CD14-positive monocyte (primary cell): ENCODE data around the gene CADM4. TPM values are rescaled to one million over a fixed set of nuclear protein-coding genes. Genes with fewer than 3 reads are reported as not detected.

Experiments
- DNase-seq, 3 donors: peaks; one replicate each; pipeline ENCODE4 v3.0.0-alpha.2; 2011 to 2022
- H2AFZ ChIP-seq: 2 replicates; pipeline ENCODE4 v1.6.0; 2012; ENCODE audit warnings: mild to moderate bottlenecking, low read depth, low read length, inconsistent platforms; ENCODE audit not compliant: insufficient read depth, poor library complexity, severe bottlenecking
- H3K27ac ChIP-seq, 2 donors: 1 replicate in 1 of 2; 2 replicates in 1 of 2; pipeline ENCODE4 v1.5.1; 2012 to 2013; ENCODE audit warnings: low read length in 2 of 2, control low read depth in 1 of 2, inconsistent platforms in 1 of 2, low read depth in 1 of 2, mild to moderate bottlenecking in 1 of 2
- H3K27me3 ChIP-seq, 2 donors: one replicate each; pipeline versions ENCODE4 v1.6.0 to v1.6.1; 2011 to 2013; ENCODE audit warnings: low read length in 2 of 2; ENCODE audit not compliant: control insufficient read depth in 2 of 2, insufficient read depth in 2 of 2
- H3K36me3 ChIP-seq, 2 donors: replicated peaks in 1 of 2; 1 replicate in 1 of 2; 2 replicates in 1 of 2; pipeline versions ENCODE4 v1.5.1 to v1.6.1; 2012 to 2013; ENCODE audit warnings: low read length in 2 of 2, control low read depth in 1 of 2, inconsistent platforms in 1 of 2, mild to moderate bottlenecking in 1 of 2; ENCODE audit not compliant: insufficient read depth in 2 of 2, control insufficient read depth in 1 of 2
- H3K4me1 ChIP-seq, 2 donors: 1 replicate in 1 of 2; 2 replicates in 1 of 2; pipeline versions ENCODE4 v1.5.1 to v1.6.1; 2012 to 2013; ENCODE audit warnings: low read length in 2 of 2, control low read depth in 1 of 2, inconsistent platforms in 1 of 2, mild to moderate bottlenecking in 1 of 2, moderate library complexity in 1 of 2; ENCODE audit not compliant: insufficient read depth in 2 of 2, control insufficient read depth in 1 of 2
- H3K4me2 ChIP-seq: replicated peaks from 2 replicates; pipeline ENCODE3; 2012; ENCODE audit warnings: low read length, moderate library complexity, mild to moderate bottlenecking; ENCODE audit not compliant: poor library complexity, severe bottlenecking; ENCODE audit errors: extremely low read depth
- H3K4me3 ChIP-seq, 3 experiments: fragments of 200-600 bp in 1 of 3; sonication (generic) in 1 of 3; replicated peaks in 1 of 3; 1 replicate in 2 of 3; 2 replicates in 1 of 3; pipeline ENCODE4 v1.5.1; 2011 to 2013; ENCODE audit warnings: low read length in 3 of 3, mild to moderate bottlenecking in 3 of 3, control low read depth in 2 of 3, low read depth in 2 of 3, inconsistent platforms in 1 of 3, moderate library complexity in 1 of 3
- H3K79me2 ChIP-seq: 2 replicates; pipeline ENCODE4 v1.6.0; 2012; ENCODE audit warnings: mild to moderate bottlenecking, control low read depth, inconsistent platforms, low read length, moderate library complexity; ENCODE audit not compliant: insufficient read depth
- H3K9ac ChIP-seq: 2 replicates; pipeline ENCODE4 v1.6.0; 2017; ENCODE audit warnings: low read length, mild to moderate bottlenecking; ENCODE audit not compliant: insufficient read depth, poor library complexity, severe bottlenecking
- H3K9me3 ChIP-seq, 2 donors: replicated peaks in 1 of 2; 1 replicate in 1 of 2; 2 replicates in 1 of 2; pipeline versions ENCODE4 v1.5.1 to v1.6.1; 2012 to 2013; ENCODE audit warnings: low read length in 2 of 2, control low read depth in 1 of 2; ENCODE audit not compliant: control insufficient read depth in 1 of 2, insufficient read depth in 1 of 2
- H4K20me1 ChIP-seq: 2 replicates; pipeline ENCODE4 v1.6.0; 2012; ENCODE audit warnings: mild to moderate bottlenecking, low read length, control low read depth, moderate library complexity; ENCODE audit not compliant: insufficient read depth
- H3K27ac Mint-ChIP-seq, 7 donors: one replicate each; pipeline ENCODE4 v1.8.0; 2020; ENCODE audit warnings: mild to moderate bottlenecking in 7 of 7, mixed read lengths in 7 of 7, moderate library complexity in 6 of 7, inconsistent platforms in 2 of 7
- H3K27me3 Mint-ChIP-seq, 3 donors: one replicate each; pipeline ENCODE4 v1.8.0; 2021 to 2022; ENCODE audit warnings: low read depth in 3 of 3, mild to moderate bottlenecking in 3 of 3, mixed read lengths in 3 of 3, moderate library complexity in 3 of 3, inconsistent platforms in 1 of 3
- H3K36me3 Mint-ChIP-seq, 2 donors: one replicate each; pipeline ENCODE4 v1.8.0; 2020; ENCODE audit warnings: mixed read lengths in 2 of 2, inconsistent platforms in 1 of 2, mild to moderate bottlenecking in 1 of 2
- H3K4me1 Mint-ChIP-seq: one replicate; pipeline ENCODE4 v1.8.0; 2020; ENCODE audit warnings: mild to moderate bottlenecking, mixed read lengths
- H3K4me3 Mint-ChIP-seq, 2 donors: one replicate each; pipeline ENCODE4 v1.8.0; 2020; ENCODE audit warnings: mild to moderate bottlenecking in 2 of 2, mixed read lengths in 2 of 2, moderate library complexity in 1 of 2
- H3K9me3 Mint-ChIP-seq, 7 donors: one replicate each; pipeline ENCODE4 v1.8.0; 2020 to 2022; ENCODE audit warnings: mixed read lengths in 7 of 7, mild to moderate bottlenecking in 6 of 7, moderate library complexity in 6 of 7, inconsistent platforms in 2 of 7
- CTCF ChIP-seq: fragments of 200-600 bp; IDR thresholded peaks from one replicate; pipeline ENCODE4 v1.8.0; 2022; ENCODE audit warnings: antibody characterized with exemption, mild to moderate bottlenecking
- WGBS: methylation state at CpG from one replicate; pipeline ENCODE4 v1.1.5; 2013; ENCODE audit warnings: missing lambda C conversion rate; ENCODE audit not compliant: insufficient coverage; 5-methylcytosine and 5-hydroxymethylcytosine counted together
- intact Hi-C, 2 donors: fragments of 100-400 bp; cut with micrococcal nuclease; formaldehyde crosslinking; loops; one replicate each; pipeline versions ENCODE4 v1.15.0 to v1.15.1; 2023
- polyA plus RNA-seq, 3 donors: library from polyadenylated mRNA; depleted of rRNA in 1 of 3; unstranded in 2 of 3; stranded (reverse) in 1 of 3; fragments of 300-500 nt in 2 of 3; fragments of >200 nt in 1 of 3; fragmentation: Illumina TruSeq in 2 of 3; gene quantifications; 1 replicate in 2 of 3; 2 replicates in 1 of 3; pipeline ENCODE4 v1.2.3, GENCODE V29; 2012 to 2021

CADM4 gene
- polyA plus RNA-seq, 3 donors, result 0.10 to 0.91 (median 0.31) TPM

- whole genome bisulfite sequencing, result 18% methylated on average over 8 of the region's 10 CpGs
- no peaks in the 10 kb centered on the region for H3K79me2 ChIP-seq
- no peaks in the 10 kb centered on the region for H4K20me1 ChIP-seq
- no peak overlapping the region for H2AFZ ChIP-seq
- Mint-ChIP-seq H3K4me3 (no peak overlapping the region), H3K4me1 (peaks cover 58% of the 10 kb centered on the region), H3K27ac (peak overlapping the region; percentile 83 to 95 (median 91)), H3K36me3 (peaks cover 0 to 3% of the 10 kb centered on the region in 2 donors), H3K27me3 (peaks cover 0 to 9% (median 3%) of the 10 kb centered on the region in 3 donors), H3K9me3 (peaks cover 0 to 25% (median 20%) of the 10 kb centered on the region in 7 donors)
- peaks cover 9 to 17% of the 10 kb centered on the region in 2 donors for H3K9me3 ChIP-seq
- no peaks in the 10 kb centered on the region for H3K27me3 ChIP-seq
- peak overlapping the region; percentile 65 to 71 for H3K27ac ChIP-seq
- TF ChIP-seq CTCF, result no peak
- H3K36me3 ChIP-seq, result no peaks in the 10 kb centered on the region
- peaks cover 71% of the 10 kb centered on the region in 2 donors for H3K4me1 ChIP-seq
- no peak overlapping the region for H3K4me2 ChIP-seq
- no peak overlapping the region for H3K9ac ChIP-seq
- intact Hi-C loops, result no loop called here
- H3K4me3 ChIP-seq, result no peak overlapping the region
- peak; percentile 65 to 76 (median 74) for DNase-seq
Measured at GRCh38 chr19:43688059-43688701, 48.5 kb upstream of the CADM4 start.

GRCh38 chr19:43687660-43687997 lies 48.0 kb upstream of the CADM4 start:
- peaks cover 59% of the 10 kb centered on the region for H3K4me1 Mint-ChIP-seq
- no peak for TF ChIP-seq CTCF
- 80% methylated on average over 1 of the region's 1 CpG for WGBS
- H3K4me1 ChIP-seq, result peaks cover 71% of the 10 kb centered on the region in 2 donors
- H4K20me1 ChIP-seq, result no peaks in the 10 kb centered on the region
- H3K27me3 Mint-ChIP-seq, result peaks cover 0 to 9% (median 2%) of the 10 kb centered on the region in 3 donors
- H3K36me3 Mint-ChIP-seq, result peaks cover 3 to 4% of the 10 kb centered on the region in 2 donors
- H3K27ac ChIP-seq, result peak overlapping the region; percentile 65 to 71
- no peak for DNase-seq
- peaks cover 0 to 25% (median 20%) of the 10 kb centered on the region in 7 donors for H3K9me3 Mint-ChIP-seq
- H3K9ac ChIP-seq, result no peak overlapping the region
- no peak overlapping the region for H2AFZ ChIP-seq
- H3K27me3 ChIP-seq, result no peaks in the 10 kb centered on the region
- H3K79me2 ChIP-seq, result no peaks in the 10 kb centered on the region
- H3K4me3 ChIP-seq, result no peak overlapping the region
- peaks cover 9 to 17% of the 10 kb centered on the region in 2 donors for H3K9me3 ChIP-seq
- H3K36me3 ChIP-seq, result no peaks in the 10 kb centered on the region
- peak overlapping the region in 5 of 7 donors; percentile 48 to 94 (median 91) for H3K27ac Mint-ChIP-seq
- H3K4me3 Mint-ChIP-seq, result no peak overlapping the region
- no peak overlapping the region for H3K4me2 ChIP-seq
- intact Hi-C loops, result no loop called here
